Measurements from ENCODE around the gene TTC38.
A peak's percentile ranks its signal among the peaks of the same experiment; 100 is the strongest.

Gene TTC38

GRCh38 chr22:46230262-46230901 is 37.4 kb upstream of the TTC38 start:
- Histone ChIP-seq H2AK5ac (ENCODE audit: low read length) (no peak overlapping the region), H2BK12ac (ENCODE audit: low read length) (no peak overlapping the region), H3K4me1 (ENCODE audit: control insufficient read depth in 1 of 2, insufficient read depth in 2 of 2, low read length in 2 of 2) (no peaks in the 10 kb centered on the region), H3K79me1 (ENCODE audit: low read length) (no peaks in the 10 kb centered on the region), H3K14ac (ENCODE audit: low read length) (no peak overlapping the region), H2BK5ac (ENCODE audit: low read depth, low read length, poor library complexity) (no peak overlapping the region), H3K4me3 (ENCODE audit: low read depth, low read length) (no peak overlapping the region), H4K8ac (ENCODE audit: low read depth, low read length) (no peak overlapping the region), H4K12ac (ENCODE audit: low read depth, low read length) (no peak overlapping the region), H3K36me3 (ENCODE audit: control insufficient read depth in 1 of 2, insufficient read depth in 2 of 2, low read length in 2 of 2) (peaks cover 0 to 2% of the 10 kb centered on the region in 2 experiments), H3K79me2 (ENCODE audit: control insufficient read depth, insufficient read depth, low read length, poor library complexity) (no peaks in the 10 kb centered on the region), H3K27ac (ENCODE audit: low read depth, low read length) (no peak overlapping the region), H2AFZ (ENCODE audit: insufficient read depth, low read length, poor library complexity) (no peak overlapping the region), H3K27me3 (ENCODE audit: insufficient read depth, low read length) (no peaks in the 10 kb centered on the region), H3K18ac (ENCODE audit: low read length) (no peak overlapping the region), H3K9ac (ENCODE audit: low read length) (no peak overlapping the region), H3K23ac (ENCODE audit: low read length) (no peak overlapping the region), H3K4me2 (ENCODE audit: low read length) (no peak overlapping the region), H3K9me3 (ENCODE audit: insufficient read depth, low read depth, low read length) (peaks cover 4% of the 10 kb centered on the region), H4K91ac (ENCODE audit: low read depth, low read length) (no peak overlapping the region), H3K4ac (ENCODE audit: low read depth, low read length) (no peak overlapping the region), H2BK120ac (ENCODE audit: insufficient read depth, low read length, poor library complexity) (no peak overlapping the region)
- DNase-seq: peak; percentile 46 to 69
- WGBS (ENCODE audit: extremely low coverage, insufficient coverage, insufficient read length): no CpG with 5 or more reads among the region's 13 CpGs

GRCh38 chr22:46233231-46233630 is 34.6 kb upstream of the TTC38 start:
- no peak overlapping the region for H4K8ac ChIP-seq (ENCODE audit: low read depth, low read length)
- no peak overlapping the region for H2BK12ac ChIP-seq (ENCODE audit: low read length)
- H3K9me3 ChIP-seq (ENCODE audit: insufficient read depth, low read depth, low read length): no peaks in the 10 kb centered on the region
- H3K36me3 ChIP-seq (ENCODE audit: control insufficient read depth in 1 of 2, insufficient read depth in 2 of 2, low read length in 2 of 2): peaks cover 0 to 2% of the 10 kb centered on the region in 2 experiments
- H3K9ac ChIP-seq (ENCODE audit: low read length): no peak overlapping the region
- no peak overlapping the region for H3K4me3 ChIP-seq (ENCODE audit: low read depth, low read length)
- H4K91ac ChIP-seq (ENCODE audit: low read depth, low read length): no peak overlapping the region
- H3K27me3 ChIP-seq (ENCODE audit: insufficient read depth, low read length): no peaks in the 10 kb centered on the region
- H3K4ac ChIP-seq (ENCODE audit: low read depth, low read length): no peak overlapping the region
- no peak overlapping the region for H3K14ac ChIP-seq (ENCODE audit: low read length)
- no peak for DNase-seq
- no peak overlapping the region for H3K4me2 ChIP-seq (ENCODE audit: low read length)
- no peaks in the 10 kb centered on the region for H3K79me2 ChIP-seq (ENCODE audit: control insufficient read depth, insufficient read depth, low read length, poor library complexity)
- H2AFZ ChIP-seq (ENCODE audit: insufficient read depth, low read length, poor library complexity): no peak overlapping the region
- H2BK120ac ChIP-seq (ENCODE audit: insufficient read depth, low read length, poor library complexity): no peak overlapping the region
- H3K23ac ChIP-seq (ENCODE audit: low read length): no peak overlapping the region
- H2BK5ac ChIP-seq (ENCODE audit: low read depth, low read length, poor library complexity): no peak overlapping the region
- H3K79me1 ChIP-seq (ENCODE audit: low read length): no peaks in the 10 kb centered on the region
- no peak overlapping the region for H4K12ac ChIP-seq (ENCODE audit: low read depth, low read length)
- no peak overlapping the region for H3K27ac ChIP-seq (ENCODE audit: low read depth, low read length)
- no peak overlapping the region for H3K18ac ChIP-seq (ENCODE audit: low read length)
- no CpG with 5 or more reads among the region's 9 CpGs for WGBS (ENCODE audit: extremely low coverage, insufficient coverage, insufficient read length)
- no peak overlapping the region for H2AK5ac ChIP-seq (ENCODE audit: low read length)
- no peaks in the 10 kb centered on the region for H3K4me1 ChIP-seq (ENCODE audit: control insufficient read depth in 1 of 2, insufficient read depth in 2 of 2, low read length in 2 of 2)

- Histone ChIP-seq H3K9ac (ENCODE audit: low read length) (no peak overlapping the region), H2BK120ac (ENCODE audit: insufficient read depth, low read length, poor library complexity) (no peak overlapping the region), H3K9me3 (ENCODE audit: insufficient read depth, low read depth, low read length) (no peaks in the 10 kb centered on the region), H3K4me1 (ENCODE audit: control insufficient read depth in 1 of 2, insufficient read depth in 2 of 2, low read length in 2 of 2) (no peaks in the 10 kb centered on the region), H2BK12ac (ENCODE audit: low read length) (no peak overlapping the region), H2AK5ac (ENCODE audit: low read length) (no peak overlapping the region), H3K79me1 (ENCODE audit: low read length) (no peaks in the 10 kb centered on the region), H4K8ac (ENCODE audit: low read depth, low read length) (no peak overlapping the region), H4K91ac (ENCODE audit: low read depth, low read length) (no peak overlapping the region), H2BK5ac (ENCODE audit: low read depth, low read length, poor library complexity) (no peak overlapping the region), H2AFZ (ENCODE audit: insufficient read depth, low read length, poor library complexity) (no peak overlapping the region), H3K4me3 (ENCODE audit: low read depth, low read length) (no peak overlapping the region), H3K23ac (ENCODE audit: low read length) (no peak overlapping the region), H3K18ac (ENCODE audit: low read length) (no peak overlapping the region), H3K27me3 (ENCODE audit: insufficient read depth, low read length) (no peaks in the 10 kb centered on the region), H3K14ac (ENCODE audit: low read length) (no peak overlapping the region), H3K27ac (ENCODE audit: low read depth, low read length) (no peak overlapping the region), H3K36me3 (ENCODE audit: control insufficient read depth in 1 of 2, insufficient read depth in 2 of 2, low read length in 2 of 2) (peaks cover 0 to 2% of the 10 kb centered on the region in 2 experiments), H3K4me2 (ENCODE audit: low read length) (no peak overlapping the region), H3K4ac (ENCODE audit: low read depth, low read length) (no peak overlapping the region), H3K79me2 (ENCODE audit: control insufficient read depth, insufficient read depth, low read length, poor library complexity) (no peaks in the 10 kb centered on the region), H4K12ac (ENCODE audit: low read depth, low read length) (no peak overlapping the region)
- WGBS (ENCODE audit: extremely low coverage, insufficient coverage, insufficient read length): no CpG with 5 or more reads among the region's 12 CpGs
- no peak for DNase-seq
Measured at GRCh38 chr22:46234969-46235368, 32.8 kb upstream of the TTC38 start.

GRCh38 chr22:46237453-46238124 is 30.2 kb upstream of the TTC38 start:
- no peak overlapping the region for H4K91ac ChIP-seq (ENCODE audit: low read depth, low read length)
- H3K4me2 ChIP-seq (ENCODE audit: low read length): no peak overlapping the region
- no peak overlapping the region for H4K8ac ChIP-seq (ENCODE audit: low read depth, low read length)
- H2BK5ac ChIP-seq (ENCODE audit: low read depth, low read length, poor library complexity): no peak overlapping the region
- no peak overlapping the region for H2BK12ac ChIP-seq (ENCODE audit: low read length)
- no peak overlapping the region for H3K4ac ChIP-seq (ENCODE audit: low read depth, low read length)
- H2BK120ac ChIP-seq (ENCODE audit: insufficient read depth, low read length, poor library complexity): no peak overlapping the region
- H2AK5ac ChIP-seq (ENCODE audit: low read length): no peak overlapping the region
- H4K12ac ChIP-seq (ENCODE audit: low read depth, low read length): no peak overlapping the region
- no peak overlapping the region for H3K9ac ChIP-seq (ENCODE audit: low read length)
- H3K4me1 ChIP-seq (ENCODE audit: control insufficient read depth in 1 of 2, insufficient read depth in 2 of 2, low read length in 2 of 2): no peaks in the 10 kb centered on the region
- no peak overlapping the region for H3K4me3 ChIP-seq (ENCODE audit: low read depth, low read length)
- no peak overlapping the region for H3K23ac ChIP-seq (ENCODE audit: low read length)
- no peaks in the 10 kb centered on the region for H3K9me3 ChIP-seq (ENCODE audit: insufficient read depth, low read depth, low read length)
- H3K27ac ChIP-seq (ENCODE audit: low read depth, low read length): no peak overlapping the region
- H3K79me2 ChIP-seq (ENCODE audit: control insufficient read depth, insufficient read depth, low read length, poor library complexity): no peaks in the 10 kb centered on the region
- DNase-seq: no peak
- H2AFZ ChIP-seq (ENCODE audit: insufficient read depth, low read length, poor library complexity): no peak overlapping the region
- H3K36me3 ChIP-seq (ENCODE audit: control insufficient read depth in 1 of 2, insufficient read depth in 2 of 2, low read length in 2 of 2): peaks cover 0 to 2% of the 10 kb centered on the region in 2 experiments
- H3K18ac ChIP-seq (ENCODE audit: low read length): no peak overlapping the region
- no peaks in the 10 kb centered on the region for H3K27me3 ChIP-seq (ENCODE audit: insufficient read depth, low read length)
- no peaks in the 10 kb centered on the region for H3K79me1 ChIP-seq (ENCODE audit: low read length)
- no CpG with 5 or more reads among the region's 12 CpGs for WGBS (ENCODE audit: extremely low coverage, insufficient coverage, insufficient read length)
- no peak overlapping the region for H3K14ac ChIP-seq (ENCODE audit: low read length)

All from trophoblast cell (in vitro differentiated cells and primary cell).